ENCODE measurements around the gene C6orf163. TPM values are rescaled to one million over a fixed set of nuclear protein-coding genes. Genes with fewer than 3 reads are reported as not detected.
"Not testable (repeated sequence)": the region's sequence is repeated elsewhere in the genome, so short reads cannot be mapped to it uniquely, and the experiment has no call there.

Gene C6orf163
- total RNA-seq = 2.0 TPM

- H3K4me3 ChIP-seq = no peak within 1 kb of the TSS
- H3K9me3 ChIP-seq = no peaks in the 10 kb centered on the region
- H3K27ac ChIP-seq = no peak within 1 kb of the TSS
- no peaks in the 10 kb centered on the region for H3K4me1 ChIP-seq
- no peaks in the 10 kb centered on the region for H3K36me3 ChIP-seq
- intact Hi-C loops (cut with DNase I) = no loop called here
- H3K27me3 ChIP-seq = no peaks in the 10 kb centered on the region
- no peak for DNase-seq (ENCODE audit: extremely low spot score in 2 of 2)
- TF ChIP-seq, protein P1, sequence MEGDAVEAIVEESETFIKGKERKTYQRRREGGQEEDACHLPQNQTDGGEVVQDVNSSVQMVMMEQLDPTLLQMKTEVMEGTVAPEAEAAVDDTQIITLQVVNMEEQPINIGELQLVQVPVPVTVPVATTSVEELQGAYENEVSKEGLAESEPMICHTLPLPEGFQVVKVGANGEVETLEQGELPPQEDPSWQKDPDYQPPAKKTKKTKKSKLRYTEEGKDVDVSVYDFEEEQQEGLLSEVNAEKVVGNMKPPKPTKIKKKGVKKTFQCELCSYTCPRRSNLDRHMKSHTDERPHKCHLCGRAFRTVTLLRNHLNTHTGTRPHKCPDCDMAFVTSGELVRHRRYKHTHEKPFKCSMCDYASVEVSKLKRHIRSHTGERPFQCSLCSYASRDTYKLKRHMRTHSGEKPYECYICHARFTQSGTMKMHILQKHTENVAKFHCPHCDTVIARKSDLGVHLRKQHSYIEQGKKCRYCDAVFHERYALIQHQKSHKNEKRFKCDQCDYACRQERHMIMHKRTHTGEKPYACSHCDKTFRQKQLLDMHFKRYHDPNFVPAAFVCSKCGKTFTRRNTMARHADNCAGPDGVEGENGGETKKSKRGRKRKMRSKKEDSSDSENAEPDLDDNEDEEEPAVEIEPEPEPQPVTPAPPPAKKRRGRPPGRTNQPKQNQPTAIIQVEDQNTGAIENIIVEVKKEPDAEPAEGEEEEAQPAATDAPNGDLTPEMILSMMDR (IDR thresholded peaks at IDR 0.05) = no peak
- TF ChIP-seq POLR2A (IDR thresholded peaks at IDR 0.05) (no peak), POLR2AphosphoS5 (IDR thresholded peaks at IDR 0.05; ENCODE audit: insufficient read depth in 1 of 2, low read depth in 1 of 2) (no peak)
Measured at GRCh38 chr6:87344731-87345130, at the start of gene C6orf163. TSS of gene C6orf163 (plus strand) at chr6:87344813. CDS start at chr6:87345100, 287 bp downstream.

DNA sequence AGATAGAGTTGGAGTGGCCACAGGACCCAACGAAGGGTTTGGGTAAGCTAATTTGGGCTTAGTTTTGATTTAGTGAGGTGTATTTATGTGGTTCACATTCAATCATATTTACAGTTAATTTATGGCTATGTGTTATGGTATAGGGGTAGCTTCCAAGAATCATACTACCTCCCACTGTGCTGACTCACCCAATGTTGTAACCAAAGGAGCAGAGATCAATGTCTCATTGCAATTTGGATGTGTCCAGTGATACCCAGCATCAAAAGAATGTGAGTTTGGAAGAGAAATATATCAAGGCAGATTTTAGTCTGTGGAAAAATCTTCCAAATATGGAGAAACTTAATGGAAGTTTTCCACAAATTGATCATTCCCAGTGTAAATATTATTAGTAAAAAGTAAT is 47.5 kb upstream of the C6orf163 start:
- TF ChIP-seq, protein P1 (IDR thresholded peaks at IDR 0.05) = no peak
- TF ChIP-seq POLR2A (IDR thresholded peaks at IDR 0.05) (no peak), POLR2AphosphoS5 (IDR thresholded peaks at IDR 0.05; ENCODE audit: insufficient read depth in 1 of 2, low read depth in 1 of 2) (no peak)
- no peaks in the 10 kb centered on the region for H3K4me1 ChIP-seq
- H3K9me3 ChIP-seq = no peaks in the 10 kb centered on the region
- DNase-seq (ENCODE audit: extremely low spot score in 2 of 2) = no peak
- no peak overlapping the region for H3K27ac ChIP-seq
- intact Hi-C loops (cut with DNase I) = no loop called here
- no peaks in the 10 kb centered on the region for H3K27me3 ChIP-seq
- H3K4me3 ChIP-seq = no peak overlapping the region
- H3K36me3 ChIP-seq = no peaks in the 10 kb centered on the region

- H3K4me3 ChIP-seq; H3K27ac ChIP-seq; H3K4me1 ChIP-seq; H3K36me3 ChIP-seq; H3K27me3 ChIP-seq; H3K9me3 ChIP-seq; DNase-seq (ENCODE audit: extremely low spot score in 2 of 2); intact Hi-C loops (cut with DNase I): not testable (repeated sequence)
Measured at GRCh38 chr6:87301277-87301676, 43.3 kb upstream of the C6orf163 start.

GRCh38 chr6:87308970-87309369 is 35.6 kb upstream of the C6orf163 start:
- no peak overlapping the region for H3K4me3 ChIP-seq
- H3K36me3 ChIP-seq = no peaks in the 10 kb centered on the region

GRCh38 chr6:87312860-87313259 is 31.8 kb upstream of the C6orf163 start:
- no peak overlapping the region for H3K4me3 ChIP-seq
- H3K36me3 ChIP-seq = no peaks in the 10 kb centered on the region
- no peaks in the 10 kb centered on the region for H3K27me3 ChIP-seq
- H3K9me3 ChIP-seq = no peaks in the 10 kb centered on the region
- TF ChIP-seq, protein P1 (IDR thresholded peaks at IDR 0.05) = no peak
- TF ChIP-seq POLR2A (IDR thresholded peaks at IDR 0.05) (no peak), POLR2AphosphoS5 (IDR thresholded peaks at IDR 0.05; ENCODE audit: insufficient read depth in 1 of 2, low read depth in 1 of 2) (no peak)
- no peak for DNase-seq (ENCODE audit: extremely low spot score in 2 of 2)
- H3K27ac ChIP-seq = no peak overlapping the region
- no peaks in the 10 kb centered on the region for H3K4me1 ChIP-seq
- intact Hi-C loops (cut with DNase I) = no loop called here

More at GRCh38 chr6:87308970-87309369, 35.6 kb upstream of the C6orf163 start:
- Histone ChIP-seq H3K27me3 (no peaks in the 10 kb centered on the region), H3K4me1 (no peaks in the 10 kb centered on the region), H3K27ac (no peak overlapping the region), H3K9me3 (no peaks in the 10 kb centered on the region)
- DNase-seq (ENCODE audit: extremely low spot score in 2 of 2) = no peak
- no peak for TF ChIP-seq POLR2AphosphoS5 (IDR thresholded peaks at IDR 0.05; ENCODE audit: insufficient read depth in 1 of 2, low read depth in 1 of 2)
- TF ChIP-seq, protein P1 (IDR thresholded peaks at IDR 0.05) = no peak
- intact Hi-C loops (cut with DNase I) = no loop called here

DNA sequence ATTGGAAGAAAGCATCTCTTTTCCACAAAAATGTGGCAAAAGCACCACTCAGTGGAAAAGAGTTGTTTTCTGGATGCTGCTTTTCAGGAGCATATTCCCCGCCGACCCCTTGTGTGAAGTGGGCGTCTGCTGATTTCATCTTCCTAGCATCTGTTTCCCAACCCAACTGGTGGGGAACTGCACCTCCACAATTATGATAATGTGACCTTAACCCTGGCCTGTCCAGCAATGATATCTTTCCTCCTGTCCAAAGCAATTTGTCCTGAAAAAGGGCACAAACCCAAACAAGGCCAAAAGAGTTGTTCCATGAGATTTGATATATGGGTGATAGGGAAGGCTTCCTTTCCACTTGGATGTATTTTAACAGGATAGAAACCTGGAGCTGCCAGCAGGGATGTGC is 29.5 kb upstream of the C6orf163 start:
- no peaks in the 10 kb centered on the region for H3K9me3 ChIP-seq
- TF ChIP-seq POLR2AphosphoS5 (IDR thresholded peaks at IDR 0.05; ENCODE audit: insufficient read depth in 1 of 2, low read depth in 1 of 2) = no peak
- TF ChIP-seq POLR2A (IDR thresholded peaks at IDR 0.05) = no peak
- TF ChIP-seq, protein P1 (IDR thresholded peaks at IDR 0.05) = no peak
- no peak for DNase-seq (ENCODE audit: extremely low spot score in 2 of 2)
- no peak overlapping the region for H3K27ac ChIP-seq
- H3K4me1 ChIP-seq = no peaks in the 10 kb centered on the region
- no peak overlapping the region for H3K4me3 ChIP-seq
- H3K27me3 ChIP-seq = no peaks in the 10 kb centered on the region
- intact Hi-C loops (cut with DNase I) = no loop called here
- no peaks in the 10 kb centered on the region for H3K36me3 ChIP-seq
